HEK293T (cell line): ENCODE results near the gene PRDM15.

Source experiments
- CTCF ChIA-PET: fragments of 350-600 bp; formaldehyde crosslinking; extraction: SDS; loops from one replicate; lab custom pipeline; 2021; ENCODE audit warnings: antibody characterized with exemption, inconsistent platforms; lab: Yijun Ruan, JAX
- POLR2A ChIA-PET: fragments of 350-600 bp; formaldehyde crosslinking; extraction: SDS; loops from one replicate; lab custom pipeline; 2020; ENCODE audit warnings: antibody characterized with exemption, inconsistent platforms; lab: Yijun Ruan, JAX
- DNase-seq: peaks from one replicate; pipeline ENCODE4 v3.0.0; 2012; ENCODE audit warnings: mixed read lengths; ENCODE audit errors: extremely low spot score
- ARNT ChIP-seq: fragments of 450-650 bp; IDR thresholded peaks from 2 replicates; pipeline ENCODE4 v1.6.1; 2017; ENCODE audit warnings: mild to moderate bottlenecking
- BHLHE40 ChIP-seq: fragments of 450-650 bp; IDR thresholded peaks from 2 replicates; pipeline ENCODE4 v1.6.1; 2016; ENCODE audit warnings: mild to moderate bottlenecking, moderate library complexity, borderline replicate concordance
- CTBP1 ChIP-seq: fragments of 450-650 bp; IDR thresholded peaks from 2 replicates; pipeline ENCODE4 v1.6.1; 2016; ENCODE audit warnings: borderline replicate concordance
- ELF4 ChIP-seq: fragments of 450-650 bp; IDR thresholded peaks from 2 replicates; pipeline ENCODE4 v1.6.1; 2017; ENCODE audit warnings: antibody characterized with exemption
- FOXA1 ChIP-seq: fragments of 450-650 bp; IDR thresholded peaks from 2 replicates; pipeline ENCODE4 v1.6.1; 2016; ENCODE audit warnings: mild to moderate bottlenecking
- FOXK2 ChIP-seq: fragments of 450-650 bp; IDR thresholded peaks from 2 replicates; pipeline ENCODE4 v1.6.1; 2016; ENCODE audit warnings: mild to moderate bottlenecking
- FOXM1 ChIP-seq: fragments of 450-650 bp; IDR thresholded peaks from 2 replicates; pipeline ENCODE4 v1.6.1; 2017; ENCODE audit warnings: mild to moderate bottlenecking, borderline replicate concordance
- HDGF ChIP-seq: fragments of 450-650 bp; IDR thresholded peaks from 2 replicates; pipeline ENCODE4 v1.6.1; 2017; ENCODE audit warnings: antibody characterized with exemption, borderline replicate concordance
- L3MBTL2 ChIP-seq: fragments of 450-650 bp; conservative IDR thresholded peaks from 2 replicates; pipeline ENCODE4 v1.6.1; 2016; ENCODE audit warnings: mild to moderate bottlenecking
- LEF1 ChIP-seq: fragments of 450-650 bp; IDR thresholded peaks from 2 replicates; pipeline ENCODE4 v1.6.1; 2017; ENCODE audit warnings: mild to moderate bottlenecking, borderline replicate concordance
- NFRKB ChIP-seq: fragments of 450-650 bp; IDR thresholded peaks from 2 replicates; pipeline ENCODE4 v1.6.1; 2016; ENCODE audit warnings: mild to moderate bottlenecking, moderate library complexity
- PKNOX1 ChIP-seq: fragments of 450-650 bp; IDR thresholded peaks from 2 replicates; pipeline ENCODE4 v1.6.1; 2016
- SP1 ChIP-seq: fragments of 450-650 bp; IDR thresholded peaks from 2 replicates; pipeline ENCODE4 v1.6.1; 2017
- SUZ12 ChIP-seq: fragments of 450-650 bp; IDR thresholded peaks from 2 replicates; pipeline ENCODE4 v1.6.1; 2016; ENCODE audit warnings: mild to moderate bottlenecking
- TARDBP ChIP-seq: fragments of 450-650 bp; IDR thresholded peaks from 2 replicates; pipeline ENCODE4 v1.6.1; 2016
- ZNF384 ChIP-seq: fragments of 450-650 bp; IDR thresholded peaks from 2 replicates; pipeline ENCODE4 v1.6.1; 2016

Gene PRDM15

GRCh38 chr21:41837756-41838297 lies 41.3 kb downstream of the PRDM15 start:
- DNase-seq: no peak
- ChIA-PET POLR2A (no interaction called here), CTCF (interaction anchor here (1.1 kb wide), 1 partner anchor 21 kb away, joined by 4 read pairs; no protein-coding TSS in a partner anchor)
- TF ChIP-seq BHLHE40 (no peak), PKNOX1 (no peak), LEF1 (no peak), ELF4 (no peak), ARNT (no peak), CTBP1 (no peak), NFRKB (no peak), FOXK2 (no peak), FOXM1 (no peak), SUZ12 (no peak), L3MBTL2 (no peak), TARDBP (no peak), ZNF384 (no peak), HDGF (no peak), FOXA1 (no peak), SP1 (no peak)

GRCh38 chr21:41836166-41837015 lies 42.8 kb downstream of the PRDM15 start:
- no peak for DNase-seq
- ChIA-PET POLR2A (no interaction called here), CTCF (no interaction called here)
- TF ChIP-seq TARDBP (no peak), ZNF384 (no peak), CTBP1 (no peak), HDGF (no peak), LEF1 (no peak), BHLHE40 (no peak), L3MBTL2 (no peak), FOXK2 (no peak), FOXA1 (no peak), ELF4 (no peak), FOXM1 (no peak), ARNT (no peak), SP1 (no peak), NFRKB (no peak), PKNOX1 (no peak), SUZ12 (no peak)

GRCh38 chr21:41835711-41836154 lies 43.4 kb downstream of the PRDM15 start:
- TF ChIP-seq BHLHE40 (no peak), ZNF384 (no peak), SP1 (no peak), CTBP1 (no peak), ELF4 (no peak), ARNT (no peak), TARDBP (no peak), HDGF (no peak), LEF1 (no peak), NFRKB (no peak), PKNOX1 (no peak)
- CTCF ChIA-PET: no interaction called here

DNA sequence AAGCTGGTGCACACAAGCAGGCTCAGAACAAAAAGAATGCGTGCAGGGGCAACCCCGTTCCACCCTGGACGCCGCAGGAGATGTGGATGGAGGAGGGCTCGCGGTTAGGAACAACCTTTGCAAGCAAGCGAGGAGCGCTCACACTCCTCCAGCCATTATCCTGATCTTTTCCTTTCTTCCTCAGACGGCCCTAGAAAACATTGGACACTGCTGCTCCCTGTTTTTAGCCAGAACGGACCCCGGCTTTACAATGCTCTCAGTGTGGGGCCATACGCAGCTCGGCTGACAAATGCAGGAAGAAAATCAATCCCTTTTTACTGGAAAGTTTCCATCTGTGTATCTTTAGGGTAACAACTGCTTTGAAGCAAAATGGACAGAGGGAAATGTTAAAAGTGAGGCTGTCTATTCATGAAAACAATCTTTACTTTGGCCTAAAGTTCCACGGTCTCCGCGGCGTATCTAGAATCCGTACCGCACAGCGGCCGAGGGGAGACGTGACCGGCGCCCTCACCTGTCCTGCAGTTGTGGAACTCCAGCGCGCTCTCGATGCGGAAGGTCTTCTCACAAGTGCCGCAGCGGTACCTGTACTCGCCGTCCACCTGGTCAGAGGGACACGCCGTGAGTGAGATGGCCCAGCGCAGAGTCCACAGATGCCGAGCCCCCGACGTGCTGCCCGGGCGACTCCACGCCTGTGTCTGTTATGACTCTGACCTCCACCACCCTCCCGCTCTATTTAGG lies 44.0 kb downstream of the PRDM15 start:
- DNase-seq: no peak
- CTCF ChIA-PET: no interaction called here
- TF ChIP-seq SP1: no peak
- no peak for TF ChIP-seq SUZ12
- TF ChIP-seq L3MBTL2: no peak
- TF ChIP-seq ELF4: no peak
- TF ChIP-seq PKNOX1: no peak
- TF ChIP-seq BHLHE40: no peak
- TF ChIP-seq HDGF: no peak
- TF ChIP-seq FOXA1: no peak
- no peak for TF ChIP-seq NFRKB
- TF ChIP-seq FOXM1: no peak
- TF ChIP-seq FOXK2: no peak
- TF ChIP-seq ZNF384: no peak
- TF ChIP-seq LEF1: no peak
- TF ChIP-seq ARNT: no peak
- no peak for TF ChIP-seq CTBP1
- TF ChIP-seq TARDBP: no peak
- POLR2A ChIA-PET: no interaction called here

More at GRCh38 chr21:41835711-41836154, 43.4 kb downstream of the PRDM15 start:
- POLR2A ChIA-PET: no interaction called here
- DNase-seq: no peak
